ENCODE data around the gene USP3.

GRCh38 chr15:63556246-63556645 lies 51.9 kb downstream of the USP3 start:
- TF ChIP-seq, protein P1, sequence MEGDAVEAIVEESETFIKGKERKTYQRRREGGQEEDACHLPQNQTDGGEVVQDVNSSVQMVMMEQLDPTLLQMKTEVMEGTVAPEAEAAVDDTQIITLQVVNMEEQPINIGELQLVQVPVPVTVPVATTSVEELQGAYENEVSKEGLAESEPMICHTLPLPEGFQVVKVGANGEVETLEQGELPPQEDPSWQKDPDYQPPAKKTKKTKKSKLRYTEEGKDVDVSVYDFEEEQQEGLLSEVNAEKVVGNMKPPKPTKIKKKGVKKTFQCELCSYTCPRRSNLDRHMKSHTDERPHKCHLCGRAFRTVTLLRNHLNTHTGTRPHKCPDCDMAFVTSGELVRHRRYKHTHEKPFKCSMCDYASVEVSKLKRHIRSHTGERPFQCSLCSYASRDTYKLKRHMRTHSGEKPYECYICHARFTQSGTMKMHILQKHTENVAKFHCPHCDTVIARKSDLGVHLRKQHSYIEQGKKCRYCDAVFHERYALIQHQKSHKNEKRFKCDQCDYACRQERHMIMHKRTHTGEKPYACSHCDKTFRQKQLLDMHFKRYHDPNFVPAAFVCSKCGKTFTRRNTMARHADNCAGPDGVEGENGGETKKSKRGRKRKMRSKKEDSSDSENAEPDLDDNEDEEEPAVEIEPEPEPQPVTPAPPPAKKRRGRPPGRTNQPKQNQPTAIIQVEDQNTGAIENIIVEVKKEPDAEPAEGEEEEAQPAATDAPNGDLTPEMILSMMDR (IDR thresholded peaks at IDR 0.05) = no peak
- TF ChIP-seq POLR2A (IDR thresholded peaks at IDR 0.05) = no peak
